ENCODE results near the gene YARS1. TPM values are rescaled to one million over a fixed set of nuclear protein-coding genes. Genes with fewer than 3 reads are reported as not detected.

The YARS1 gene
- total RNA-seq, 1 experiment from 2014 or later = 194 TPM

- Histone ChIP-seq H3K27ac (ENCODE audit: insufficient read length, low read depth, low read length) (no peak overlapping the region), H2AK5ac (ENCODE audit: insufficient read length, low read length) (no peak overlapping the region), H2BK12ac (ENCODE audit: insufficient read length, low read depth, low read length) (no peak overlapping the region), H3K18ac (ENCODE audit: insufficient read length, low read depth, low read length) (no peak overlapping the region), H3K4me2 (ENCODE audit: insufficient read depth, insufficient read length, low read length) (no peak overlapping the region), H3K9ac (ENCODE audit: extremely low read depth, insufficient read length, low read length) (no peak overlapping the region), H2BK5ac (ENCODE audit: insufficient read length, low read length) (no peak overlapping the region), H3K79me1 (ENCODE audit: insufficient read depth, low read depth, low read length, poor library complexity, severe bottlenecking) (no peaks in the 10 kb centered on the region), H3K23ac (ENCODE audit: insufficient read length, low read depth, low read length) (no peak overlapping the region), H2AFZ (ENCODE audit: low read length) (no peak overlapping the region), H4K5ac (ENCODE audit: insufficient read length, low read depth, low read length) (no peak overlapping the region), H3K4me1 (ENCODE audit: insufficient read depth, low read length) (no peaks in the 10 kb centered on the region), H3K9me3 (ENCODE audit: control insufficient read depth, low read depth, low read length) (no peaks in the 10 kb centered on the region), H3K14ac (ENCODE audit: insufficient read depth, low read length) (no peak overlapping the region), H2BK15ac (ENCODE audit: low read depth, low read length) (no peak overlapping the region), H3K23me2 (ENCODE audit: insufficient read length, low read depth, low read length, poor library complexity, severe bottlenecking) (no peaks in the 10 kb centered on the region), H3K79me2 (ENCODE audit: insufficient read depth, low read length) (no peaks in the 10 kb centered on the region), H3K27me3 (ENCODE audit: insufficient read depth, low read length) (no peaks in the 10 kb centered on the region), H2BK20ac (ENCODE audit: low read depth, low read length, poor library complexity, severe bottlenecking) (no peak overlapping the region), H4K91ac (ENCODE audit: insufficient read length, low read depth, low read length) (no peak overlapping the region), H3T11ph (ENCODE audit: low read length) (no peak overlapping the region), H3K4ac (ENCODE audit: low read depth, low read length) (no peak overlapping the region), H3K56ac (ENCODE audit: insufficient read length, low read depth, low read length) (no peak overlapping the region), H4K8ac (replicated peaks; ENCODE audit: insufficient read length, low read depth, low read length) (no peak overlapping the region), H2BK120ac (ENCODE audit: low read depth, low read length, poor library complexity, severe bottlenecking) (no peak overlapping the region), H4K20me1 (ENCODE audit: control insufficient read depth, insufficient read depth, insufficient read length) (no peaks in the 10 kb centered on the region)
- Mint-ChIP-seq H3K36me3 (ENCODE audit: insufficient read depth in 1 of 3, low read depth in 3 of 3) (peaks cover 13 to 57% (median 51%) of the 10 kb centered on the region in 3 experiments; a peak in 6 of 7 replicates), H3K27ac (no peak overlapping the region), H3K9me3 (no peaks in the 10 kb centered on the region), H3K27me3 (ENCODE audit: low read depth) (no peaks in the 10 kb centered on the region), H3K4me3 (no peak overlapping the region), H3K4me1 (no peaks in the 10 kb centered on the region)
- TF ChIP-seq CTCF (conservative IDR thresholded peaks at IDR 0.05) = no peak
- no CpG with 5 or more reads among the region's 13 CpGs for WGBS (ENCODE audit: extremely low coverage, insufficient read length, low lambda C conversion rate)
- no peak for DNase-seq
Measured at GRCh38 chr1:32855861-32856617, 38.9 kb upstream of the YARS1 start.
